Mesodermal cell (in vitro differentiated cells): ENCODE results near the gene PURA.
"Not testable (repeated sequence)": the region's sequence is repeated elsewhere in the genome, so short reads cannot be mapped to it uniquely, and the experiment has no call there.

ENCODE experiments used
- H3K27ac ChIP-seq: 2 replicates; pipeline ENCODE4 v1.7.0; 2013; ENCODE audit warnings: mild to moderate bottlenecking, low read depth, low read length, moderate library complexity; ENCODE audit not compliant: severe bottlenecking
- H3K36me3 ChIP-seq: 2 replicates; pipeline ENCODE4 v1.7.1; 2013; ENCODE audit warnings: mild to moderate bottlenecking, low read length, moderate library complexity; ENCODE audit not compliant: control insufficient read depth, insufficient read depth
- H3K4me1 ChIP-seq: one replicate; pipeline ENCODE4 v1.7.1; 2013; ENCODE audit warnings: mild to moderate bottlenecking, low read length; ENCODE audit not compliant: insufficient read depth, control insufficient read depth, poor library complexity, severe bottlenecking
- H3K4me3 ChIP-seq: 2 replicates; pipeline ENCODE4 v1.7.0; 2013; ENCODE audit warnings: low read length, control low read depth, mild to moderate bottlenecking; ENCODE audit not compliant: insufficient read depth, poor library complexity, severe bottlenecking; ENCODE audit errors: extremely low read depth
- H3K9me3 ChIP-seq: 2 replicates; pipeline ENCODE4 v1.7.1; 2013; ENCODE audit warnings: mild to moderate bottlenecking, low read length, moderate library complexity; ENCODE audit not compliant: control insufficient read depth
- WGBS, 2 experiments: methylation state at CpG; one replicate each; pipeline ENCODE4 v1.1.5; 2013; ENCODE audit warnings: missing lambda C conversion rate in 2 of 2; ENCODE audit not compliant: insufficient coverage in 2 of 2; 5-methylcytosine and 5-hydroxymethylcytosine counted together

The PURA gene

GRCh38 chr5:140151144-140152021 is 37.5 kb downstream of the PURA start:
- Histone ChIP-seq H3K4me3 (no peak overlapping the region), H3K9me3 (no peaks in the 10 kb centered on the region), H3K27ac (no peak overlapping the region), H3K36me3 (no peaks in the 10 kb centered on the region), H3K4me1 (peaks cover 2% of the 10 kb centered on the region)
- 76 to 91% methylated on average over 2 to 4 of the region's 7 CpGs for WGBS, 2 experiments

GRCh38 chr5:140152022-140152999 is 38.4 kb downstream of the PURA start:
- Histone ChIP-seq H3K9me3 (no peaks in the 10 kb centered on the region), H3K4me3 (no peak overlapping the region), H3K4me1 (no peaks in the 10 kb centered on the region), H3K36me3 (no peaks in the 10 kb centered on the region), H3K27ac (no peak overlapping the region)
- 76 to 78% methylated on average over 16 to 20 of the region's 23 CpGs for WGBS, 2 experiments

- Histone ChIP-seq H3K36me3 (no peaks in the 10 kb centered on the region), H3K27ac (no peak overlapping the region)
- 55 to 69% methylated on average over 6 of the region's 7 CpGs for WGBS, 2 experiments
These were observed 39.3 kb downstream of the PURA start for GRCh38 chr5:140153255-140153654.

GRCh38 chr5:140153905-140154304 is 40.0 kb downstream of the PURA start:
- Histone ChIP-seq H3K4me1 (no peaks in the 10 kb centered on the region), H3K9me3 (no peaks in the 10 kb centered on the region), H3K4me3 (no peak overlapping the region), H3K36me3 (no peaks in the 10 kb centered on the region), H3K27ac (no peak overlapping the region)
- 42 to 52% methylated on average over 8 of the region's 8 CpGs for WGBS, 2 experiments

More at GRCh38 chr5:140153255-140153654, 39.3 kb downstream of the PURA start:
- Histone ChIP-seq H3K4me1 (no peaks in the 10 kb centered on the region), H3K9me3 (no peaks in the 10 kb centered on the region), H3K4me3 (no peak overlapping the region)

GRCh38 chr5:140154710-140155381 is 40.9 kb downstream of the PURA start:
- not testable (repeated sequence) for H3K4me3 ChIP-seq, H3K36me3 ChIP-seq, H3K9me3 ChIP-seq, H3K27ac ChIP-seq, H3K4me1 ChIP-seq
- WGBS, 2 experiments = 92 to 94% methylated on average over 17 to 18 of the region's 21 CpGs

GRCh38 chr5:140157032-140157781 is 43.3 kb downstream of the PURA start:
- H3K4me1 ChIP-seq = no peaks in the 10 kb centered on the region
- H3K27ac ChIP-seq = no peak overlapping the region
- H3K9me3 ChIP-seq = no peaks in the 10 kb centered on the region
- 15% methylated on average over 22 to 27 of the region's 30 CpGs for WGBS, 2 experiments
- H3K4me3 ChIP-seq = no peak overlapping the region
- no peaks in the 10 kb centered on the region for H3K36me3 ChIP-seq

GRCh38 chr5:140159014-140159927 is 45.4 kb downstream of the PURA start:
- no peaks in the 10 kb centered on the region for H3K36me3 ChIP-seq
- H3K4me3 ChIP-seq = no peak overlapping the region
- H3K27ac ChIP-seq = no peak overlapping the region
- WGBS, 2 experiments = 85 to 89% methylated on average over 5 to 6 of the region's 7 CpGs
- no peaks in the 10 kb centered on the region for H3K9me3 ChIP-seq
- no peaks in the 10 kb centered on the region for H3K4me1 ChIP-seq

- no peak overlapping the region for H3K4me3 ChIP-seq
- WGBS, 2 experiments = 83 to 93% methylated on average over 2 of the region's 5 CpGs
These were observed 48.4 kb downstream of the PURA start for GRCh38 chr5:140162275-140162674.

GRCh38 chr5:140162781-140163180 is 48.9 kb downstream of the PURA start:
- no peak overlapping the region for H3K27ac ChIP-seq
- no peaks in the 10 kb centered on the region for H3K4me1 ChIP-seq
- no peaks in the 10 kb centered on the region for H3K36me3 ChIP-seq
- WGBS, 2 experiments = 70 to 93% methylated on average over 4 to 5 of the region's 5 CpGs
- H3K9me3 ChIP-seq = no peaks in the 10 kb centered on the region
- H3K4me3 ChIP-seq = no peak overlapping the region

More at GRCh38 chr5:140162275-140162674, 48.4 kb downstream of the PURA start:
- no peaks in the 10 kb centered on the region for H3K9me3 ChIP-seq
- no peaks in the 10 kb centered on the region for H3K4me1 ChIP-seq
- H3K36me3 ChIP-seq = no peaks in the 10 kb centered on the region
- H3K27ac ChIP-seq = no peak overlapping the region
